ENCODE results near the gene SV2C.
"Not testable (repeated sequence)": the region's sequence is repeated elsewhere in the genome, so short reads cannot be mapped to it uniquely, and the experiment has no call there.

DNA sequence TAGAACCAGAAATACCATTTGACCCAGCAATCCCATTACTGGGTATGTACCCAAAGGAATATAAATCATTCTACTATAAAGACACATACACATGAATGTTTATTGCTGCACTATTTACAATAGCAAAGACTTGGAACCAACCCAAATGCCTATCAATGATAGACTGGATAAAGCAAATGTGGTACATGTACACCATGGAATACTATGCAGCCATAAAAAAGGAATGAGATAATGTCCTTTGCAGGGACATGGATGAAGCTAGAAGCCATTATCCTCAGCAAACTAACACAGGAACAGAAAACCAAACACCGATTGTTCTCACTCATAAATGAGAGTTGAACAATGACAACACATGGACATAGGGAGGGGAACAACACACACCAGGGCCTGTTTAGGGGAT is 240.3 kb downstream of the SV2C start:
- TF ChIP-seq, protein P1, sequence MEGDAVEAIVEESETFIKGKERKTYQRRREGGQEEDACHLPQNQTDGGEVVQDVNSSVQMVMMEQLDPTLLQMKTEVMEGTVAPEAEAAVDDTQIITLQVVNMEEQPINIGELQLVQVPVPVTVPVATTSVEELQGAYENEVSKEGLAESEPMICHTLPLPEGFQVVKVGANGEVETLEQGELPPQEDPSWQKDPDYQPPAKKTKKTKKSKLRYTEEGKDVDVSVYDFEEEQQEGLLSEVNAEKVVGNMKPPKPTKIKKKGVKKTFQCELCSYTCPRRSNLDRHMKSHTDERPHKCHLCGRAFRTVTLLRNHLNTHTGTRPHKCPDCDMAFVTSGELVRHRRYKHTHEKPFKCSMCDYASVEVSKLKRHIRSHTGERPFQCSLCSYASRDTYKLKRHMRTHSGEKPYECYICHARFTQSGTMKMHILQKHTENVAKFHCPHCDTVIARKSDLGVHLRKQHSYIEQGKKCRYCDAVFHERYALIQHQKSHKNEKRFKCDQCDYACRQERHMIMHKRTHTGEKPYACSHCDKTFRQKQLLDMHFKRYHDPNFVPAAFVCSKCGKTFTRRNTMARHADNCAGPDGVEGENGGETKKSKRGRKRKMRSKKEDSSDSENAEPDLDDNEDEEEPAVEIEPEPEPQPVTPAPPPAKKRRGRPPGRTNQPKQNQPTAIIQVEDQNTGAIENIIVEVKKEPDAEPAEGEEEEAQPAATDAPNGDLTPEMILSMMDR (IDR thresholded peaks at IDR 0.05): not testable (repeated sequence)
- TF ChIP-seq POLR2A (IDR thresholded peaks at IDR 0.05): not testable (repeated sequence)

Data from testis (tissue), 2 donors.